Natural killer cell (primary cell): ENCODE results near the gene FAM83C. TPM values are rescaled to one million over a fixed set of nuclear protein-coding genes. Genes with fewer than 3 reads are reported as not detected.
A peak's percentile ranks its signal among the peaks of the same experiment; 100 is the strongest.

Experiments
- ATAC-seq, 3 donors: fragments of 150-1000 bp in 2 of 3; fragments of 200-7000 bp in 1 of 3; cut with Tn5 transposase; 1 replicate in 1 of 3; 2 replicates in 2 of 3; pipeline ENCODE4 v1.10.0; 2021; ENCODE audit warnings: mild to moderate bottlenecking in 2 of 3, moderate library complexity in 2 of 3
- DNase-seq, 2 donors: peaks; one replicate each; pipeline versions ENCODE4 v3.0.0 to v3.0.0-alpha.2; 2013 to 2021; ENCODE audit warnings: mixed read lengths in 1 of 2
- H3K27ac ChIP-seq: one replicate; pipeline ENCODE4 v1.5.1; 2013; ENCODE audit warnings: mild to moderate bottlenecking, low read length
- H3K27me3 ChIP-seq: one replicate; pipeline ENCODE4 v1.6.1; 2013; ENCODE audit warnings: low read length; ENCODE audit not compliant: control insufficient read depth, insufficient read depth
- H3K36me3 ChIP-seq: one replicate; pipeline ENCODE4 v1.6.1; 2013; ENCODE audit warnings: low read length; ENCODE audit not compliant: control insufficient read depth, insufficient read depth
- H3K4me1 ChIP-seq: one replicate; pipeline ENCODE4 v1.6.1; 2013; ENCODE audit warnings: low read length; ENCODE audit not compliant: control insufficient read depth, insufficient read depth
- H3K4me3 ChIP-seq: one replicate; pipeline ENCODE4 v1.5.1; 2013; ENCODE audit warnings: low read length
- H3K9me3 ChIP-seq: one replicate; pipeline ENCODE4 v1.6.1; 2013; ENCODE audit warnings: low read length; ENCODE audit not compliant: control insufficient read depth, insufficient read depth
- H3K27ac Mint-ChIP-seq, 2 donors: one replicate each; pipeline ENCODE4 v1.8.0; 2022; ENCODE audit warnings: mild to moderate bottlenecking in 2 of 2, mixed read lengths in 2 of 2, moderate library complexity in 1 of 2
- H3K27me3 Mint-ChIP-seq, 2 donors: one replicate each; pipeline ENCODE4 v1.8.0; 2022; ENCODE audit warnings: low read depth in 2 of 2, mixed read lengths in 2 of 2
- H3K36me3 Mint-ChIP-seq: one replicate; pipeline ENCODE4 v1.8.0; 2022; ENCODE audit warnings: mixed read lengths
- H3K4me1 Mint-ChIP-seq, 2 donors: one replicate each; pipeline ENCODE4 v1.8.0; 2022; ENCODE audit warnings: mixed read lengths in 2 of 2
- H3K4me3 Mint-ChIP-seq: one replicate; pipeline ENCODE4 v1.8.0; 2022; ENCODE audit warnings: mild to moderate bottlenecking, moderate library complexity, mixed read lengths
- H3K9me3 Mint-ChIP-seq, 2 donors: one replicate each; pipeline ENCODE4 v1.8.0; 2022; ENCODE audit warnings: mixed read lengths in 2 of 2
- WGBS: methylation state at CpG from one replicate; pipeline ENCODE4 v1.1.7; 2013; ENCODE audit warnings: missing lambda C conversion rate; ENCODE audit not compliant: insufficient coverage; 5-methylcytosine and 5-hydroxymethylcytosine counted together
- intact Hi-C: fragments of 100-400 bp; cut with micrococcal nuclease; formaldehyde crosslinking; loops from one replicate; pipeline ENCODE4 v1.14.2; 2022
- total RNA-seq, 4 donors: library from RNA; stranded (reverse); fragments of 120-200 nt in 1 of 4; gene quantifications; one replicate each; pipeline versions ENCODE4 v1.2.3 to v1.2.4, GENCODE V29; 2013 to 2022
- TF ChIP-seq, protein P1 (sequence below): fragments of 200-600 bp; IDR thresholded peaks from one replicate; pipeline ENCODE4 v1.8.0; 2022; ENCODE audit warnings: antibody characterized with exemption

FAM83C gene
- total RNA-seq, 3 donors from 2014 or later (not counting 1 experiment from before 2014, with no cell fraction given): not detected

DNA sequence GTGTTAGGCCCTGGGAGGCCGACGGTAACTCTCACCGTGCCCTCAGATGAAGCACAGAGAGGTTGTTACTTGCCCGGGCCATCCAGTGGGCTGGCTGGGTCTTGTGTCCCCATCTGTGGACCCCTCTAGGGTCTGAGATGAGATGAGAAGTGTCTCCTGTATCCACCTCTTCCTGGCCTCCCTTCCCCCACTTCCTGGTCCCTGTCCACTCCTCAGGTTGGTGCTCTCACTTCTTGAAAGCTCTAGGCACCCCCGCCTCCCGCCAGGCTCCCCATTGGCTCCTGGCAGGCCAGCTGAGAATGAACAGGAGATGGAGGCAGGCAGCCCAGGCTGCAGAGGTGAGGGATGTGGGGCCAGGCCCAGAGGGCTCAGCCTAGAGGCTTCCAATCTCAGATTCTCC is 15.8 kb downstream of the FAM83C start:
- WGBS: 96% methylated on average over 6 of the region's 6 CpGs
- Histone ChIP-seq H3K4me1 (peaks cover 29% of the 10 kb centered on the region), H3K27me3 (no peaks in the 10 kb centered on the region), H3K4me3 (no peak overlapping the region), H3K36me3 (peaks cover 34% of the 10 kb centered on the region), H3K9me3 (no peaks in the 10 kb centered on the region), H3K27ac (peak overlapping the region; percentile 95)
- Mint-ChIP-seq H3K27me3 (no peaks in the 10 kb centered on the region), H3K36me3 (no peaks in the 10 kb centered on the region), H3K4me3 (peak overlapping the region; percentile 95), H3K27ac (peak overlapping the region; percentile 97 to 100), H3K4me1 (peaks cover 16 to 33% of the 10 kb centered on the region in 2 donors), H3K9me3 (no peaks in the 10 kb centered on the region)
- intact Hi-C loops: no loop called here
- TF ChIP-seq, protein P1, sequence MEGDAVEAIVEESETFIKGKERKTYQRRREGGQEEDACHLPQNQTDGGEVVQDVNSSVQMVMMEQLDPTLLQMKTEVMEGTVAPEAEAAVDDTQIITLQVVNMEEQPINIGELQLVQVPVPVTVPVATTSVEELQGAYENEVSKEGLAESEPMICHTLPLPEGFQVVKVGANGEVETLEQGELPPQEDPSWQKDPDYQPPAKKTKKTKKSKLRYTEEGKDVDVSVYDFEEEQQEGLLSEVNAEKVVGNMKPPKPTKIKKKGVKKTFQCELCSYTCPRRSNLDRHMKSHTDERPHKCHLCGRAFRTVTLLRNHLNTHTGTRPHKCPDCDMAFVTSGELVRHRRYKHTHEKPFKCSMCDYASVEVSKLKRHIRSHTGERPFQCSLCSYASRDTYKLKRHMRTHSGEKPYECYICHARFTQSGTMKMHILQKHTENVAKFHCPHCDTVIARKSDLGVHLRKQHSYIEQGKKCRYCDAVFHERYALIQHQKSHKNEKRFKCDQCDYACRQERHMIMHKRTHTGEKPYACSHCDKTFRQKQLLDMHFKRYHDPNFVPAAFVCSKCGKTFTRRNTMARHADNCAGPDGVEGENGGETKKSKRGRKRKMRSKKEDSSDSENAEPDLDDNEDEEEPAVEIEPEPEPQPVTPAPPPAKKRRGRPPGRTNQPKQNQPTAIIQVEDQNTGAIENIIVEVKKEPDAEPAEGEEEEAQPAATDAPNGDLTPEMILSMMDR: no peak
- ATAC-seq (no peak), DNase-seq (no peak)

DNA sequence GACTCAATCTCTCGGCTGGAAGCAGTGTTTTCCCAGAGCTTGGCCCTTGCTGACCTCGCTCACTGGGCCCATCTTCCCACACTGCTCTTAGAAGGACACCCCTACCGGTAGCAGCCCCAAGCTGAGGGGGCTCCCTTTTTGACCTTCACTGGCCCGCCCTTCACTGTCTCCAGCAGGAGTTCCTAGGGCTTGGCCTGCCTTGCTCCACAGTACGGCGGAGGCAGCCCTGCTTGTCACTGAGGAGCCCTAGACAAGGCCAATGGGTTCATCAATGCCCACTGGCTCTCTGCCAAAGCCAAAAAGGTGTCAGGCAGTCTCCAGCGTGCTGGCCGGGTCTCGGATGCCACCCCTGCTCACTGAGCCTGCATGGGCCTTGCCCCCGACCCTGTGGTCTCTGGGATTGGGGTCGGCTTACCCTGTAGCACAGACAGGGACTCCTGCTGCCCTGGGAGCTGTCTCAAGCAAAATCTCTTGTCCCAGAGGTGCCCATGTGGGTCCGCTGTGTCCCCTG is 16.4 kb downstream of the FAM83C start:
- ATAC-seq: no peak
- H3K27ac Mint-ChIP-seq: peak overlapping the region; percentile 97 to 100
- TF ChIP-seq, protein P1: no peak
- Histone ChIP-seq H3K27ac (no peak overlapping the region), H3K27me3 (no peaks in the 10 kb centered on the region), H3K9me3 (no peaks in the 10 kb centered on the region), H3K4me1 (peaks cover 29% of the 10 kb centered on the region), H3K4me3 (no peak overlapping the region), H3K36me3 (peaks cover 33% of the 10 kb centered on the region)
- no peak for DNase-seq
- H3K36me3 Mint-ChIP-seq: no peaks in the 10 kb centered on the region
- peak overlapping the region; percentile 95 for H3K4me3 Mint-ChIP-seq
- WGBS: 96% methylated on average over 12 of the region's 12 CpGs
- H3K4me1 Mint-ChIP-seq: peaks cover 16 to 33% of the 10 kb centered on the region in 2 donors
- H3K27me3 Mint-ChIP-seq: no peaks in the 10 kb centered on the region
- intact Hi-C loops: no loop called here
- no peaks in the 10 kb centered on the region for H3K9me3 Mint-ChIP-seq

DNA sequence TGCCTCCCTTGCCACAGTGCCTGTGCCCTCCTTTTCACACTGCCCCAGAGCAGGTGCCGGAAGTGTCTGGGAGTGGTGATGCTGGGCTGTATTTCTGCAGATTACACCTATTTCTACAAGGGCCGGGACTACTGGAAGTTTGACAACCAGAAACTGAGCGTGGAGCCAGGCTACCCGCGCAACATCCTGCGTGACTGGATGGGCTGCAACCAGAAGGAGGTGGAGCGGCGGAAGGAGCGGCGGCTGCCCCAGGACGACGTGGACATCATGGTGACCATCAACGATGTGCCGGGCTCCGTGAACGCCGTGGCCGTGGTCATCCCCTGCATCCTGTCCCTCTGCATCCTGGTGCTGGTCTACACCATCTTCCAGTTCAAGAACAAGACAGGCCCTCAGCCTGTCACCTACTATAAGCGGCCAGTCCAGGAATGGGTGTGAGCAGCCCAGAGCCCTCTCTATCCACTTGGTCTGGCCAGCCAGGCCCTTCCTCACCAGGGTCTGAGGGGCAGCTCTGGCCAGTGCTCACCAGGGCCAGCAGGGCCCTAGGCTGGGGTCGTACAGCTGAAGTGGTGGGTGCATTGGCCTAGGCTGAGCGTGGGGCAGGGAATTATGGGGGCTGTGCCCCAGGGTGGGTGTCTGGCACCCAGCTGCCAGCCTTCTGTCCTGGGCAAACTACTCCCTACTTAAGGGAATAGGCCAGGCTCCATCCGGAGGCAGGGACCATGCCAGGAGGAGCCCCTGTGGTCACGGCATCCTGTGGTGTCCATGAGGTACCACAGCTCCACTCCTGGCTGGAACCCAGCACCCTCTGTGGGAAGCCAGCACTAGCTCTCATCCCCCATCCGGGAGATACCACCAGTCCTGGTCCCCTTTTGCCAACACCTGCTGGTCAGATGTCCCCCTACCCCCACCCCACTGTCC is 17.8 kb downstream of the FAM83C start:
- ATAC-seq: no peak
- TF ChIP-seq, protein P1: no peak
- 96% methylated on average over 24 of the region's 24 CpGs for WGBS
- H3K4me1 Mint-ChIP-seq: peaks cover 18 to 26% of the 10 kb centered on the region in 2 donors
- no peak overlapping the region for H3K4me3 Mint-ChIP-seq
- peak overlapping the region in 1 of 2 donors; percentile 13 for H3K27ac Mint-ChIP-seq
- H3K9me3 Mint-ChIP-seq: no peaks in the 10 kb centered on the region
- DNase-seq: no peak
- H3K9me3 ChIP-seq: no peaks in the 10 kb centered on the region
- peaks cover 29% of the 10 kb centered on the region for H3K4me1 ChIP-seq
- no peaks in the 10 kb centered on the region for H3K27me3 Mint-ChIP-seq
- H3K27me3 ChIP-seq: no peaks in the 10 kb centered on the region
- no peaks in the 10 kb centered on the region for H3K36me3 Mint-ChIP-seq
- intact Hi-C loops: no loop called here
- H3K36me3 ChIP-seq: peaks cover 31% of the 10 kb centered on the region
- no peak overlapping the region for H3K27ac ChIP-seq
- no peak overlapping the region for H3K4me3 ChIP-seq
